Neural cell (in vitro differentiated cells): ENCODE measurements around the gene CCNH.

ENCODE experiments used
- EP300 ChIP-seq: fragments of 450-650 bp; conservative IDR thresholded peaks from 2 replicates; pipeline ENCODE4 v1.6.1; 2014; ENCODE audit warnings: antibody characterized with exemption, mild to moderate bottlenecking, moderate library complexity; ENCODE audit not compliant: poor library complexity, severe bottlenecking
- EZH2 ChIP-seq: fragments of 200-600, 300-800 bp; shearing (Covaris generic), sonication (generic); IDR thresholded peaks from 2 replicates; pipeline ENCODE4 v1.6.1; 2014; ENCODE audit warnings: antibody characterized with exemption, low read length, borderline replicate concordance, mild to moderate bottlenecking; ENCODE audit not compliant: insufficient read depth, poor library complexity, severe bottlenecking
- POLR2AphosphoS5 ChIP-seq: IDR thresholded peaks from 2 replicates; pipeline ENCODE4 v1.6.1; 2012
- RAD21 ChIP-seq: fragments of 450-650 bp; conservative IDR thresholded peaks from 2 replicates; pipeline ENCODE4 v1.6.1; 2014; ENCODE audit warnings: antibody characterized with exemption, mild to moderate bottlenecking, moderate library complexity
- SMC3 ChIP-seq: fragments of 450-650 bp; conservative IDR thresholded peaks from 2 replicates; pipeline ENCODE4 v1.6.1; 2014; ENCODE audit warnings: antibody characterized with exemption, mild to moderate bottlenecking, moderate library complexity; ENCODE audit not compliant: poor library complexity
- TAF1 ChIP-seq: IDR thresholded peaks from 2 replicates; pipeline ENCODE4 v1.6.1; 2012; ENCODE audit warnings: low read depth
- TF ChIP-seq, protein P1 (sequence below): fragments of 450-650 bp; IDR thresholded peaks from 2 replicates; pipeline ENCODE4 v1.5.1; 2014; ENCODE audit warnings: antibody characterized with exemption, mild to moderate bottlenecking, moderate library complexity; ENCODE audit not compliant: poor library complexity, severe bottlenecking
- TF ChIP-seq, protein P2 (sequence below): IDR thresholded peaks from 2 replicates; pipeline ENCODE4 v1.6.1; 2012; ENCODE audit warnings: borderline replicate concordance

DNA sequence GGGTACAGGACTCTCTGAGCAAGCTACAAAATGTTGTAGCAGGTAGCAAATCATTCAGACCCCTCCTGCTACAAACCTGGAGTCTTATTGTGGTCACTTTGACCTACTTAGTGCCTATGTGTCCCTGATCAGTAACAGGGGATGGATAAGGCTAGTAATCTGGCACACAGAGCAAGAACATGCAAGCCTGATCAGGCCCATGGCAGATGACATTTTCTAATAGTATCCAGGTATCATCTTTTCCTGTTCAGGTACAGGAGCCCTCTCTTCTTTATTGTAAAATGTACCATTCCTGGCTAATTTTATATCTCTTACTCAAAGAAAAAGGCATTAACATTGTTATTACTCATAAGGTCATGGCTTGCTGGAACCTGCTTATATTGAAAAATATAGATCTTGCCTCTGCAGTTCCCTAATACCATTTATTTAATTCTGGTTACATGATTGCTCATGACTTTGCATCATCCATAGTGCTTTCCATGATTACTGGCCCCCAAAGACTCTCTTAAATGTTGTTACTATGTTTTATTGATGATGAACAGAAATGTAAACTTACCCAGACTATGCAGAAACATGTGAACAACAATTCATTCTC lies 18.2 kb upstream of the CCNH start:
- TF ChIP-seq, protein P1, sequence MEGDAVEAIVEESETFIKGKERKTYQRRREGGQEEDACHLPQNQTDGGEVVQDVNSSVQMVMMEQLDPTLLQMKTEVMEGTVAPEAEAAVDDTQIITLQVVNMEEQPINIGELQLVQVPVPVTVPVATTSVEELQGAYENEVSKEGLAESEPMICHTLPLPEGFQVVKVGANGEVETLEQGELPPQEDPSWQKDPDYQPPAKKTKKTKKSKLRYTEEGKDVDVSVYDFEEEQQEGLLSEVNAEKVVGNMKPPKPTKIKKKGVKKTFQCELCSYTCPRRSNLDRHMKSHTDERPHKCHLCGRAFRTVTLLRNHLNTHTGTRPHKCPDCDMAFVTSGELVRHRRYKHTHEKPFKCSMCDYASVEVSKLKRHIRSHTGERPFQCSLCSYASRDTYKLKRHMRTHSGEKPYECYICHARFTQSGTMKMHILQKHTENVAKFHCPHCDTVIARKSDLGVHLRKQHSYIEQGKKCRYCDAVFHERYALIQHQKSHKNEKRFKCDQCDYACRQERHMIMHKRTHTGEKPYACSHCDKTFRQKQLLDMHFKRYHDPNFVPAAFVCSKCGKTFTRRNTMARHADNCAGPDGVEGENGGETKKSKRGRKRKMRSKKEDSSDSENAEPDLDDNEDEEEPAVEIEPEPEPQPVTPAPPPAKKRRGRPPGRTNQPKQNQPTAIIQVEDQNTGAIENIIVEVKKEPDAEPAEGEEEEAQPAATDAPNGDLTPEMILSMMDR: no peak
- TF ChIP-seq RAD21 (no peak), POLR2AphosphoS5 (no peak), EZH2 (no peak), EP300 (no peak), SMC3 (no peak), TAF1 (no peak)
- TF ChIP-seq, protein P2, sequence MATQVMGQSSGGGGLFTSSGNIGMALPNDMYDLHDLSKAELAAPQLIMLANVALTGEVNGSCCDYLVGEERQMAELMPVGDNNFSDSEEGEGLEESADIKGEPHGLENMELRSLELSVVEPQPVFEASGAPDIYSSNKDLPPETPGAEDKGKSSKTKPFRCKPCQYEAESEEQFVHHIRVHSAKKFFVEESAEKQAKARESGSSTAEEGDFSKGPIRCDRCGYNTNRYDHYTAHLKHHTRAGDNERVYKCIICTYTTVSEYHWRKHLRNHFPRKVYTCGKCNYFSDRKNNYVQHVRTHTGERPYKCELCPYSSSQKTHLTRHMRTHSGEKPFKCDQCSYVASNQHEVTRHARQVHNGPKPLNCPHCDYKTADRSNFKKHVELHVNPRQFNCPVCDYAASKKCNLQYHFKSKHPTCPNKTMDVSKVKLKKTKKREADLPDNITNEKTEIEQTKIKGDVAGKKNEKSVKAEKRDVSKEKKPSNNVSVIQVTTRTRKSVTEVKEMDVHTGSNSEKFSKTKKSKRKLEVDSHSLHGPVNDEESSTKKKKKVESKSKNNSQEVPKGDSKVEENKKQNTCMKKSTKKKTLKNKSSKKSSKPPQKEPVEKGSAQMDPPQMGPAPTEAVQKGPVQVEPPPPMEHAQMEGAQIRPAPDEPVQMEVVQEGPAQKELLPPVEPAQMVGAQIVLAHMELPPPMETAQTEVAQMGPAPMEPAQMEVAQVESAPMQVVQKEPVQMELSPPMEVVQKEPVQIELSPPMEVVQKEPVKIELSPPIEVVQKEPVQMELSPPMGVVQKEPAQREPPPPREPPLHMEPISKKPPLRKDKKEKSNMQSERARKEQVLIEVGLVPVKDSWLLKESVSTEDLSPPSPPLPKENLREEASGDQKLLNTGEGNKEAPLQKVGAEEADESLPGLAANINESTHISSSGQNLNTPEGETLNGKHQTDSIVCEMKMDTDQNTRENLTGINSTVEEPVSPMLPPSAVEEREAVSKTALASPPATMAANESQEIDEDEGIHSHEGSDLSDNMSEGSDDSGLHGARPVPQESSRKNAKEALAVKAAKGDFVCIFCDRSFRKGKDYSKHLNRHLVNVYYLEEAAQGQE: no peak
